HG02678 (cell line): ENCODE measurements around the gene CREBL2.
"Not testable (repeated sequence)": the region's sequence is repeated elsewhere in the genome, so short reads cannot be mapped to it uniquely, and the experiment has no call there.

Source experiments
- ATAC-seq: cut with Tn5 transposase; IDR thresholded peaks from one replicate; pipeline ENCODE4 v1.9.1; 2021; ENCODE audit warnings: mild to moderate bottlenecking, moderate library complexity; ENCODE audit not compliant: unreplicated experiment

Gene CREBL2

GRCh38 chr12:12611512-12612306 is at the start of gene CREBL2:
CREBL2 (plus strand) TSS chr12:12611876; CDS start chr12:12612173, 297 bp downstream.
- peak; percentile 73 for ATAC-seq

- ATAC-seq = no peak
Measured at GRCh38 chr12:12562016-12562483, 49.6 kb upstream of the CREBL2 start.

GRCh38 chr12:12562585-12563261 is 49.0 kb upstream of the CREBL2 start, which contains the start of gene DUSP16:
DUSP16 (minus strand) TSS chr12:12562863; CDS start chr12:12521098, 41,765 bp downstream.
- peak; percentile 72 for ATAC-seq

- no peak for ATAC-seq
Measured at GRCh38 chr12:12563290-12563928, 48.3 kb upstream of the CREBL2 start.

- no peak for ATAC-seq
Measured at GRCh38 chr12:12564911-12565310, 46.8 kb upstream of the CREBL2 start.

- ATAC-seq = not testable (repeated sequence)
Measured at GRCh38 chr12:12565971-12566370, 45.7 kb upstream of the CREBL2 start.

GRCh38 chr12:12572659-12573058 is 39.0 kb upstream of the CREBL2 start:
- ATAC-seq = no peak

GRCh38 chr12:12577786-12578185 is 33.9 kb upstream of the CREBL2 start:
- no peak for ATAC-seq

- ATAC-seq = not testable (repeated sequence)
Measured at GRCh38 chr12:12580716-12581115, 31.0 kb upstream of the CREBL2 start.

- ATAC-seq = no peak
Measured at GRCh38 chr12:12582193-12582881, 29.3 kb upstream of the CREBL2 start.

- peak; percentile 92 for ATAC-seq
Measured at GRCh38 chr12:12582895-12583303, 28.8 kb upstream of the CREBL2 start.

- no peak for ATAC-seq
Measured at GRCh38 chr12:12583510-12584178, 28.0 kb upstream of the CREBL2 start.

GRCh38 chr12:12585115-12585863 is 26.4 kb upstream of the CREBL2 start:
- ATAC-seq = no peak

GRCh38 chr12:12586879-12587675 is 24.6 kb upstream of the CREBL2 start:
- no peak for ATAC-seq

- ATAC-seq = no peak
Measured at GRCh38 chr12:12587878-12588277, 23.8 kb upstream of the CREBL2 start.

- not testable (repeated sequence) for ATAC-seq
Measured at GRCh38 chr12:12588436-12588835, 23.2 kb upstream of the CREBL2 start.

- no peak for ATAC-seq
Measured at GRCh38 chr12:12590961-12591360, 20.7 kb upstream of the CREBL2 start.

GRCh38 chr12:12592930-12593329 is 18.7 kb upstream of the CREBL2 start:
- ATAC-seq = no peak

GRCh38 chr12:12595929-12596328 is 15.7 kb upstream of the CREBL2 start:
- not testable (repeated sequence) for ATAC-seq
